NCI-H2029 treated with DMSO at 0.1 percent for 48 hours (cell line): ENCODE measurements around the gene MAST4.

Experiments
- DNase-seq: peaks from one replicate; lab custom pipeline; 2025; lab: John Stamatoyannopoulos, UW

Gene MAST4

GRCh38 chr5:66842540-66842939 lies 246.3 kb downstream of the MAST4 start:
- DNase-seq, result no peak

- DNase-seq, result no peak
Measured at GRCh38 chr5:66843065-66843464, 246.9 kb downstream of the MAST4 start.

GRCh38 chr5:66848749-66849641 lies 252.8 kb downstream of the MAST4 start:
- no peak for DNase-seq

GRCh38 chr5:66849803-66850202 lies 253.6 kb downstream of the MAST4 start:
- no peak for DNase-seq

GRCh38 chr5:66850354-66851075 lies 254.3 kb downstream of the MAST4 start:
- no peak for DNase-seq

GRCh38 chr5:66851306-66851705 lies 255.1 kb downstream of the MAST4 start:
- DNase-seq, result no peak

- no peak for DNase-seq
Measured at GRCh38 chr5:66854416-66854815, 258.2 kb downstream of the MAST4 start.

- no peak for DNase-seq
Measured at GRCh38 chr5:66856041-66856805, 260.0 kb downstream of the MAST4 start.

GRCh38 chr5:66859526-66859925 lies 263.3 kb downstream of the MAST4 start:
- DNase-seq, result no peak

GRCh38 chr5:66860199-66860975 lies 264.2 kb downstream of the MAST4 start:
- DNase-seq, result no peak

- no peak for DNase-seq
Measured at GRCh38 chr5:66861402-66861801, 265.2 kb downstream of the MAST4 start.

GRCh38 chr5:66862020-66862419 lies 265.8 kb downstream of the MAST4 start:
- DNase-seq, result no peak

- DNase-seq, result no peak
Measured at GRCh38 chr5:66863243-66864170, 267.3 kb downstream of the MAST4 start.

GRCh38 chr5:66864240-66864884 lies 268.2 kb downstream of the MAST4 start:
- no peak for DNase-seq

GRCh38 chr5:66867618-66868322 lies 271.6 kb downstream of the MAST4 start:
- no peak for DNase-seq

- DNase-seq, result no peak
Measured at GRCh38 chr5:66869347-66869746, 273.2 kb downstream of the MAST4 start.

GRCh38 chr5:66870708-66871107 lies 274.5 kb downstream of the MAST4 start:
- DNase-seq, result no peak

GRCh38 chr5:66871651-66872050 lies 275.5 kb downstream of the MAST4 start:
- DNase-seq, result no peak

GRCh38 chr5:66872736-66873331 lies 276.6 kb downstream of the MAST4 start:
- no peak for DNase-seq
